Panc1 (cell line): ENCODE results near the gene CMKLR1. TPM values are rescaled to one million over a fixed set of nuclear protein-coding genes. Genes with fewer than 3 reads are reported as not detected.

Source experiments
- ATAC-seq: fragments of 200-7000 bp; cut with Tn5 transposase; 2 replicates; pipeline ENCODE4 v1.9.1; 2020; ENCODE audit warnings: mild to moderate bottlenecking, moderate library complexity
- BruUV-seq: library from RNA; stranded (reverse); fragments of 400-500 nt; replicated peaks from 2 replicates; lab custom pipeline; 2021; lab: Mats Ljungman, UMichigan
- CTCF ChIA-PET: fragments of 300-600 bp; sonication (Branson Sonifier 250); formaldehyde crosslinking; loops from one replicate; lab custom pipeline; 2022; ENCODE audit warnings: antibody characterized with exemption; lab: Charles Lee
- POLR2A ChIA-PET: fragments of 300-600 bp; sonication (Branson Sonifier 250); formaldehyde crosslinking; loops from one replicate; lab custom pipeline; 2022; ENCODE audit warnings: antibody characterized with exemption; lab: Charles Lee
- DNase-seq: peaks from one replicate; pipeline ENCODE4 v3.0.0-alpha.2; 2010; ENCODE audit warnings: low read depth, low spot score
- H3K27ac ChIP-seq: 2 replicates; pipeline ENCODE4 v1.5.1; 2011; ENCODE audit warnings: mild to moderate bottlenecking, low read length, inconsistent platforms
- H3K27me3 ChIP-seq: fragments of 200-500 bp; sonication (Bioruptor generic); 2 replicates; pipeline ENCODE4 v1.6.0; 2014; ENCODE audit warnings: low read length, inconsistent platforms; ENCODE audit not compliant: control insufficient read depth, insufficient read depth
- H3K36me3 ChIP-seq: fragments of 200-500 bp; sonication (Bioruptor generic); 2 replicates; pipeline ENCODE4 v1.5.1; 2014; ENCODE audit warnings: inconsistent platforms, mild to moderate bottlenecking, low read length, moderate library complexity; ENCODE audit not compliant: control insufficient read depth, insufficient read depth
- H3K4me1 ChIP-seq: 2 replicates; pipeline ENCODE4 v1.5.1; 2011; ENCODE audit warnings: inconsistent platforms, mild to moderate bottlenecking, low read length, moderate library complexity; ENCODE audit not compliant: control insufficient read depth, insufficient read depth
- H3K4me3 ChIP-seq, 2 experiments: 2 replicates each; pipeline ENCODE4 v1.5.1; 2011 to 2012; ENCODE audit warnings: low read depth in 2 of 2, low read length in 2 of 2, mild to moderate bottlenecking in 2 of 2, inconsistent platforms in 1 of 2, moderate library complexity in 1 of 2
- H3K9me3 ChIP-seq: fragments of 200-500 bp; sonication (Bioruptor generic); 2 replicates; pipeline ENCODE4 v1.5.1; 2014; ENCODE audit warnings: low read depth, mild to moderate bottlenecking, inconsistent platforms, low read length, moderate library complexity; ENCODE audit not compliant: control insufficient read depth, insufficient read depth
- CTCF ChIP-seq: fragments of 450-650 bp; IDR thresholded peaks from 2 replicates; pipeline ENCODE4 v1.5.1; 2017; ENCODE audit warnings: mild to moderate bottlenecking
- POLR2AphosphoS5 ChIP-seq: IDR thresholded peaks from 2 replicates; pipeline ENCODE4 v1.6.1; 2012; ENCODE audit warnings: mild to moderate bottlenecking, low read depth, low read length, moderate library complexity
- SIN3A ChIP-seq: IDR thresholded peaks from 2 replicates; pipeline ENCODE4 v1.6.1; 2012; ENCODE audit warnings: low read depth, mild to moderate bottlenecking, low read length, moderate library complexity, borderline replicate concordance; ENCODE audit not compliant: insufficient read depth
- TCF7L2 ChIP-seq: IDR thresholded peaks from 2 replicates; pipeline ENCODE4 v1.6.1; 2011; ENCODE audit warnings: mild to moderate bottlenecking, low read depth, low read length, inconsistent platforms
- in situ Hi-C: cut with HindIII; loops from 2 replicates; pipeline ENCODE4 v1.10.0; 2016; ENCODE audit warnings: low sequenced_read_pairs, low pct_unique_long_range_greater_than_20kb
- intact Hi-C: fragments of 100-400 bp; cut with micrococcal nuclease; formaldehyde crosslinking; loops from one replicate; pipeline ENCODE4 v1.10.0; 2022; ENCODE audit not compliant: unreplicated experiment
- total RNA-seq: library from RNA; stranded (reverse); gene quantifications from one replicate; pipeline ENCODE4 v1.2.1, GENCODE V29; 2021; ENCODE audit not compliant: unreplicated experiment
- TF ChIP-seq, protein P1 (sequence below), 2 experiments: IDR thresholded peaks; 2 replicates each; pipeline ENCODE4 v1.6.1; 2011 to 2012; ENCODE audit warnings: low read depth in 2 of 2, control low read depth in 1 of 2, low read length in 1 of 2, mild to moderate bottlenecking in 1 of 2, moderate library complexity in 1 of 2; ENCODE audit not compliant: insufficient read depth in 1 of 2

Gene CMKLR1
- total RNA-seq, 1 experiment from 2014 or later: 0.03 TPM

DNA sequence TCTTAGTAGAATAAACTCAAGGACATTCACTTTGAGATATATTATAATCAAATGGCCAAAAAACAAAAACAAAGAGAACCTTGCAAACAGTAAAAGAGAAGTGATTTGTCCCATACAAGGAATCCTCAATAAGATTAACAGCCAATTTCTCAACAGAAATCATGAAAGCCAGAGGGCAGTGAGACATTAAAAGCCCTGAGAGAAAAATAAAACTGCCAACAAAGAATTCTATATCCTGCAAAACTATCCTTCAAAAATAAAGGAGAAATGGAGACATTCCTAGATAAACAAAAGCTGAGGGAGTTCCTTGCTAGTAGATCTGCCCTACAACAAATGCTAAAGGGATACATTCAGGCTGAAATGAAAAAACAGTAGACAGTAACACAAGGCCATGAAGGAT lies 78.1 kb downstream of the CMKLR1 start:
- intact Hi-C loops (no loop called here), in situ Hi-C loops (no loop called here)
- ChIA-PET POLR2A (no interaction called here), CTCF (no interaction called here)
- Histone ChIP-seq H3K9me3 (peaks cover 11% of the 10 kb centered on the region), H3K27me3 (peaks cover 11% of the 10 kb centered on the region), H3K4me3 (no peak overlapping the region), H3K4me1 (no peaks in the 10 kb centered on the region), H3K36me3 (no peaks in the 10 kb centered on the region), H3K27ac (no peak overlapping the region)
- no TSS peak for BruUV-seq
- TF ChIP-seq, protein P1, sequence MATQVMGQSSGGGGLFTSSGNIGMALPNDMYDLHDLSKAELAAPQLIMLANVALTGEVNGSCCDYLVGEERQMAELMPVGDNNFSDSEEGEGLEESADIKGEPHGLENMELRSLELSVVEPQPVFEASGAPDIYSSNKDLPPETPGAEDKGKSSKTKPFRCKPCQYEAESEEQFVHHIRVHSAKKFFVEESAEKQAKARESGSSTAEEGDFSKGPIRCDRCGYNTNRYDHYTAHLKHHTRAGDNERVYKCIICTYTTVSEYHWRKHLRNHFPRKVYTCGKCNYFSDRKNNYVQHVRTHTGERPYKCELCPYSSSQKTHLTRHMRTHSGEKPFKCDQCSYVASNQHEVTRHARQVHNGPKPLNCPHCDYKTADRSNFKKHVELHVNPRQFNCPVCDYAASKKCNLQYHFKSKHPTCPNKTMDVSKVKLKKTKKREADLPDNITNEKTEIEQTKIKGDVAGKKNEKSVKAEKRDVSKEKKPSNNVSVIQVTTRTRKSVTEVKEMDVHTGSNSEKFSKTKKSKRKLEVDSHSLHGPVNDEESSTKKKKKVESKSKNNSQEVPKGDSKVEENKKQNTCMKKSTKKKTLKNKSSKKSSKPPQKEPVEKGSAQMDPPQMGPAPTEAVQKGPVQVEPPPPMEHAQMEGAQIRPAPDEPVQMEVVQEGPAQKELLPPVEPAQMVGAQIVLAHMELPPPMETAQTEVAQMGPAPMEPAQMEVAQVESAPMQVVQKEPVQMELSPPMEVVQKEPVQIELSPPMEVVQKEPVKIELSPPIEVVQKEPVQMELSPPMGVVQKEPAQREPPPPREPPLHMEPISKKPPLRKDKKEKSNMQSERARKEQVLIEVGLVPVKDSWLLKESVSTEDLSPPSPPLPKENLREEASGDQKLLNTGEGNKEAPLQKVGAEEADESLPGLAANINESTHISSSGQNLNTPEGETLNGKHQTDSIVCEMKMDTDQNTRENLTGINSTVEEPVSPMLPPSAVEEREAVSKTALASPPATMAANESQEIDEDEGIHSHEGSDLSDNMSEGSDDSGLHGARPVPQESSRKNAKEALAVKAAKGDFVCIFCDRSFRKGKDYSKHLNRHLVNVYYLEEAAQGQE (IDR thresholded peaks at IDR 0.05; ENCODE audit: insufficient read depth in 1 of 2, low read depth in 2 of 2, low read length in 1 of 2): no peak
- no peak for TF ChIP-seq TCF7L2
- no peak for TF ChIP-seq CTCF
- TF ChIP-seq SIN3A: no peak
- TF ChIP-seq POLR2AphosphoS5: no peak
- DNase-seq (no peak), ATAC-seq (no peak)

- CTCF ChIA-PET: no interaction called here
- intact Hi-C loops: no loop called here
- H3K27ac ChIP-seq: no peak overlapping the region
- H3K4me3 ChIP-seq: no peak overlapping the region
- H3K27me3 ChIP-seq: peaks cover 11% of the 10 kb centered on the region
- no peaks in the 10 kb centered on the region for H3K4me1 ChIP-seq
- TF ChIP-seq CTCF (no peak), POLR2AphosphoS5 (no peak), TCF7L2 (no peak), SIN3A (no peak)
- TF ChIP-seq, protein P1 (IDR thresholded peaks at IDR 0.05; ENCODE audit: insufficient read depth in 1 of 2, low read depth in 2 of 2, low read length in 1 of 2): no peak
- BruUV-seq: no TSS peak
- ATAC-seq (no peak), DNase-seq (no peak)
- in situ Hi-C loops: no loop called here
- peaks cover 11% of the 10 kb centered on the region for H3K9me3 ChIP-seq
- H3K36me3 ChIP-seq: no peaks in the 10 kb centered on the region
- POLR2A ChIA-PET: no interaction called here
Measured at GRCh38 chr12:108260039-108260438, 79.1 kb downstream of the CMKLR1 start.
